ENCODE results near the gene EIF3K. TPM values are rescaled to one million over a fixed set of nuclear protein-coding genes. Genes with fewer than 3 reads are reported as not detected.

The EIF3K gene
- total and polyA plus RNA-seq, 2 of the 8 experiments (the other 6 are each of a cell fraction or from before 2014, with no cell fraction given), result 329 to 937 TPM

DNA sequence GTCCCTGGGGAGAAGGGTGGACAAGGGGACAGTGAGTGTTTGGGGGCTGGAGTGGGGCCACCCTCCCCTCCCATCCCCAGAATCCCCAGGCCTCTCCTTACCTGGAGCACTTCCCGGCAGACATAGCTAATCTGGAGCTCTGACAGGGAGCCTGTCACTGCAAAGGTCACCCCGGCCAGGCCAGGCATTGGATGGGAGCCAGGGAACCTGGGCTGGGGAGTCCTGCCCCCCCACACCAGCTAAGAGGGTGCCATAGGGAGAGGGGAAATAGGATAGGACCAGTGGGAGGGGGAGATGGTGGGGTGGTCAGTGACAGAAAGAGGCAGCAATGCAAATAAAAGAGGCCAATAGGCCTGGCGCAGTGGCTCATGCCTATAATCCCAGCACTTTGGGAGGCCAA lies 4.7 kb upstream of the EIF3K start:
- Histone ChIP-seq H2BK120ac (replicated peaks; ENCODE audit: low read depth, low read length) (no peak overlapping the region), H2BK12ac (ENCODE audit: low read depth, low read length) (no peak overlapping the region), H3K79me1 (ENCODE audit: low read depth, low read length) (no peaks in the 10 kb centered on the region), H3K9me3 (ENCODE audit: insufficient read depth in 2 of 2, low read depth in 1 of 2, low read length in 1 of 2) (no peaks in the 10 kb centered on the region), H3K23me2 (ENCODE audit: low read depth, low read length) (peaks cover 2% of the 10 kb centered on the region), H3K9ac (replicated peaks in 1 of 4; ENCODE audit: extremely low read depth in 1 of 4, low read depth in 3 of 4, low read length in 3 of 4) (no peak overlapping the region), H3K4me1 (replicated peaks in 1 of 4; ENCODE audit: control insufficient read depth in 3 of 4, insufficient read depth in 4 of 4, low read length in 3 of 4) (peaks cover 4 to 11% (median 7%) of the 10 kb centered on the region in 4 experiments), H3K27ac (ENCODE audit: low read depth, low read length) (no peak overlapping the region), H2BK5ac (ENCODE audit: low read depth, low read length) (no peak overlapping the region), H4K8ac (ENCODE audit: extremely low read depth, insufficient read depth, low read length) (no peak overlapping the region), H3K27me3 (replicated peaks in 1 of 4; ENCODE audit: control insufficient read depth in 3 of 4, extremely low read depth in 1 of 4, insufficient read depth in 3 of 4, low read length in 3 of 4) (no peaks in the 10 kb centered on the region), H3K56ac (replicated peaks; ENCODE audit: insufficient read length, low read depth, low read length) (no peak overlapping the region), H3K36me3 (ENCODE audit: control insufficient read depth in 2 of 4, insufficient read depth in 4 of 4, low read length in 3 of 4) (no peaks in the 10 kb centered on the region), H3K79me2 (ENCODE audit: control insufficient read depth in 1 of 2, insufficient read depth in 2 of 2, low read length in 2 of 2) (peaks cover 0 to 3% of the 10 kb centered on the region in 2 experiments; a peak in 2 of 4 replicates), H2AFZ (ENCODE audit: low read length) (no peak overlapping the region), H3K18ac (ENCODE audit: extremely low read depth, low read length) (no peak overlapping the region), H4K5ac (ENCODE audit: insufficient read length, low read depth, low read length) (no peak overlapping the region), H3K4me2 (ENCODE audit: insufficient read depth in 1 of 2, low read depth in 2 of 2, low read length in 2 of 2) (no peak overlapping the region), H2BK20ac (ENCODE audit: low read length) (no peak overlapping the region), H2AK5ac (ENCODE audit: low read depth, low read length) (no peak overlapping the region), H3K4ac (replicated peaks; ENCODE audit: insufficient read length, low read depth, low read length) (no peak overlapping the region), H3K23ac (ENCODE audit: insufficient read length) (no peak overlapping the region), H3K14ac (ENCODE audit: insufficient read length) (no peak overlapping the region), H3K4me3 (ENCODE audit: extremely low read depth in 1 of 4, insufficient read depth in 2 of 4, low read depth in 3 of 4, low read length in 4 of 4) (no peak overlapping the region), H4K20me1 (replicated peaks in 1 of 2; ENCODE audit: control insufficient read depth in 1 of 2, insufficient read depth in 2 of 2, low read length in 2 of 2) (no peaks in the 10 kb centered on the region), H2BK15ac (ENCODE audit: low read length) (no peak overlapping the region), H4K91ac (replicated peaks; ENCODE audit: insufficient read length, low read length) (no peak overlapping the region)
- TF ChIP-seq EZH2 (IDR thresholded peaks at IDR 0.05; ENCODE audit: low read depth, low read length, severe bottlenecking), result no peak
- no peak for TF ChIP-seq CHD1 (IDR thresholded peaks at IDR 0.05; ENCODE audit: low read depth, low read length)
- TF ChIP-seq POLR2A (IDR thresholded peaks at IDR 0.05; ENCODE audit: control extremely low read depth in 1 of 2, low read depth in 2 of 2, low read length in 2 of 2), result no peak
- no peak for TF ChIP-seq BACH1 (IDR thresholded peaks at IDR 0.05; ENCODE audit: low read length)
- no peak for TF ChIP-seq SAP30 (IDR thresholded peaks at IDR 0.05; ENCODE audit: insufficient read depth, insufficient replicate concordance, low read length)
- TF ChIP-seq RAD21 (IDR thresholded peaks at IDR 0.05 in 1 of 2, conservative IDR thresholded peaks at IDR 0.05 in 1 of 2; ENCODE audit: low read depth in 2 of 2, low read length in 2 of 2), result no peak
- 83% methylated on average over 3 of the region's 3 CpGs; no CpG with 5 or more reads in 1 of the 2 experiments for WGBS, 2 experiments (ENCODE audit: extremely low coverage in 1 of 2, insufficient coverage in 1 of 2, insufficient read length in 1 of 2, insufficient replicate concordance in 2 of 2, low coverage in 1 of 2, low lambda C conversion rate in 2 of 2, missing lambda C conversion rate in 1 of 2)
- ChIA-PET POLR2A (ENCODE audit: partially characterized antibody) (interaction anchor here (0.5 to 1.4 kb wide), 5 partner anchors 12 to 129 kb away, joined by 3 to 6 read pairs (median 3); no protein-coding TSS in a partner anchor), CTCF (ENCODE audit: partially characterized antibody) (interaction anchor here (1.3 to 1.7 kb wide), 4 partner anchors 17 to 273 kb away, joined by 3 to 6 read pairs (median 4); no protein-coding TSS in a partner anchor)
- FAIRE-seq (no peak), DNase-seq (ENCODE audit: low read depth in 1 of 2, low spot score in 2 of 2) (no peak)

All from H1 (cell line).